SH-SY5Y (cell line): Measurements from ENCODE around the gene NUCB1.

Experiments
- GATA2 ChIP-seq: IDR thresholded peaks from 2 replicates; pipeline ENCODE4 v1.6.1; 2011; ENCODE audit warnings: mild to moderate bottlenecking, low read depth, low read length
- GATA3 ChIP-seq: IDR thresholded peaks from 2 replicates; pipeline ENCODE4 v1.6.1; 2011; ENCODE audit warnings: low read depth, mild to moderate bottlenecking, low read length, moderate library complexity

DNA sequence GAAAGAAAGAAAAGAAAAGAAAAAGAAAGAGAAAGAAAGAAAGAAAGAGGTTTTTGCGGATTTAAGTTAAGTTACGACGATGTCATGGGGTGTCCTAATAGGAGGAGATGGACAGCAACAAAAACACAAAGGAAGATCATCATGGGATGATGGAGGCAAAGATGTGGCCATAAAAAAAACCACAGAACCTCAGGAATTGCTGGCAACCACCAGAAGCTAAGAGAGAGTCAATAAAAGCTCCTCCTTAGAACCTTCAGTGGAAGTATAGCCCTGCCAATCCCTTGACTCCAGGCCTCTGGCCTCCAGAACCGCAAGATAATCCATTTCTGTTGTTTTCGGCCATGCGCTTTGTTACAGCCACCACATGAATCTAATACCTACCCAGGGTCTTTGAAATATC, 43.2 kb upstream of the NUCB1 start:
- TF ChIP-seq GATA2: no peak
- no peak for TF ChIP-seq GATA3
